ENCODE measurements around the gene HEATR1.

HEATR1 gene

GRCh38 chr1:236535190-236535589 is 69.1 kb downstream of the HEATR1 start:
- Histone ChIP-seq H3K4me1 (ENCODE audit: control insufficient read depth, insufficient read depth, low read depth, low read length) (peaks cover 8% of the 10 kb centered on the region), H2BK120ac (ENCODE audit: low read depth, low read length) (no peak overlapping the region), H4K8ac (ENCODE audit: low read length) (no peak overlapping the region), H3K9ac (ENCODE audit: low read length) (no peak overlapping the region), H2BK15ac (ENCODE audit: low read depth, poor library complexity, severe bottlenecking) (no peak overlapping the region), H3K27ac (ENCODE audit: low read length, poor library complexity, severe bottlenecking) (no peak overlapping the region), H3K23ac (ENCODE audit: low read length in 2 of 2) (no peak overlapping the region), H2BK5ac (ENCODE audit: low read depth, low read length, poor library complexity, severe bottlenecking) (no peak overlapping the region), H3K27me3 (ENCODE audit: control insufficient read depth in 1 of 2, insufficient read depth in 1 of 2, low read length in 2 of 2) (no peaks in the 10 kb centered on the region), H3K36me3 (ENCODE audit: control insufficient read depth in 1 of 2, insufficient read depth in 2 of 2, low read depth in 1 of 2, low read length in 2 of 2) (peaks cover 36 to 44% of the 10 kb centered on the region in 2 experiments), H2AFZ (ENCODE audit: low read depth, low read length) (no peak overlapping the region), H3K14ac (ENCODE audit: low read length in 2 of 2) (no peak overlapping the region), H3K18ac (ENCODE audit: low read depth in 1 of 2, low read length in 2 of 2) (no peak overlapping the region), H4K91ac (ENCODE audit: low read length) (no peak overlapping the region), H2BK12ac (ENCODE audit: low read length in 2 of 2) (no peak overlapping the region), H3K4me3 (ENCODE audit: insufficient read depth in 1 of 2, low read depth in 1 of 2, low read length in 2 of 2) (no peak overlapping the region), H3K4ac (ENCODE audit: low read depth in 1 of 2, low read length in 2 of 2) (no peak overlapping the region), H3K9me3 (ENCODE audit: control insufficient read depth, low read length) (no peaks in the 10 kb centered on the region), H3K4me2 (ENCODE audit: low read length, poor library complexity, severe bottlenecking) (no peak overlapping the region), H3K79me1 (replicated peaks; ENCODE audit: low read length, poor library complexity, severe bottlenecking) (peaks cover 26% of the 10 kb centered on the region), H2AK5ac (ENCODE audit: low read length, severe bottlenecking) (no peak overlapping the region)
- no peak for DNase-seq
- WGBS: 100% methylated on average over 1 of the region's 1 CpG

- Histone ChIP-seq H2AK5ac (ENCODE audit: low read length, severe bottlenecking) (no peak overlapping the region), H3K27me3 (ENCODE audit: control insufficient read depth in 1 of 2, insufficient read depth in 1 of 2, low read length in 2 of 2) (no peaks in the 10 kb centered on the region)
Observed at GRCh38 chr1:236534151-236534651, 70.1 kb downstream of the HEATR1 start.

GRCh38 chr1:236532850-236533249 is 71.5 kb downstream of the HEATR1 start:
- Histone ChIP-seq H4K91ac (ENCODE audit: low read length) (peak overlapping the region; percentile 20), H3K14ac (ENCODE audit: low read length in 2 of 2) (no peak overlapping the region), H3K4me3 (ENCODE audit: insufficient read depth in 1 of 2, low read depth in 1 of 2, low read length in 2 of 2) (no peak overlapping the region), H2AK5ac (ENCODE audit: low read length, severe bottlenecking) (no peak overlapping the region), H3K4me1 (ENCODE audit: control insufficient read depth, insufficient read depth, low read depth, low read length) (peaks cover 9% of the 10 kb centered on the region), H2AFZ (ENCODE audit: low read depth, low read length) (no peak overlapping the region), H2BK12ac (ENCODE audit: low read length in 2 of 2) (no peak overlapping the region), H3K27ac (ENCODE audit: low read length, poor library complexity, severe bottlenecking) (no peak overlapping the region), H3K4ac (ENCODE audit: low read depth in 1 of 2, low read length in 2 of 2) (no peak overlapping the region), H3K79me1 (replicated peaks; ENCODE audit: low read length, poor library complexity, severe bottlenecking) (peaks cover 19% of the 10 kb centered on the region), H2BK15ac (ENCODE audit: low read depth, poor library complexity, severe bottlenecking) (no peak overlapping the region), H2BK120ac (ENCODE audit: low read depth, low read length) (no peak overlapping the region), H3K36me3 (ENCODE audit: control insufficient read depth in 1 of 2, insufficient read depth in 2 of 2, low read depth in 1 of 2, low read length in 2 of 2) (peaks cover 19 to 30% of the 10 kb centered on the region in 2 experiments), H3K9ac (ENCODE audit: low read length) (no peak overlapping the region), H3K27me3 (ENCODE audit: control insufficient read depth in 1 of 2, insufficient read depth in 1 of 2, low read length in 2 of 2) (no peaks in the 10 kb centered on the region), H3K23ac (ENCODE audit: low read length in 2 of 2) (no peak overlapping the region), H3K18ac (ENCODE audit: low read depth in 1 of 2, low read length in 2 of 2) (no peak overlapping the region), H3K9me3 (ENCODE audit: control insufficient read depth, low read length) (no peaks in the 10 kb centered on the region), H4K8ac (ENCODE audit: low read length) (no peak overlapping the region), H3K4me2 (ENCODE audit: low read length, poor library complexity, severe bottlenecking) (no peak overlapping the region), H2BK5ac (ENCODE audit: low read depth, low read length, poor library complexity, severe bottlenecking) (no peak overlapping the region)
- WGBS: 74% methylated on average over 4 of the region's 4 CpGs
- no peak for DNase-seq

More at GRCh38 chr1:236534151-236534651, 70.1 kb downstream of the HEATR1 start:
- no peak overlapping the region for H4K8ac ChIP-seq (ENCODE audit: low read length)
- H3K4me1 ChIP-seq (ENCODE audit: control insufficient read depth, insufficient read depth, low read depth, low read length): peaks cover 8% of the 10 kb centered on the region
- no peak overlapping the region for H3K14ac ChIP-seq (ENCODE audit: low read length in 2 of 2)
- DNase-seq: peak; percentile 66
- no peak overlapping the region for H3K27ac ChIP-seq (ENCODE audit: low read length, poor library complexity, severe bottlenecking)
- H3K4ac ChIP-seq (ENCODE audit: low read depth in 1 of 2, low read length in 2 of 2): no peak overlapping the region
- H3K4me3 ChIP-seq (ENCODE audit: insufficient read depth in 1 of 2, low read depth in 1 of 2, low read length in 2 of 2): no peak overlapping the region
- no peak overlapping the region for H2BK12ac ChIP-seq (ENCODE audit: low read length in 2 of 2)
- no peak overlapping the region for H4K91ac ChIP-seq (ENCODE audit: low read length)
- no peak overlapping the region for H2BK15ac ChIP-seq (ENCODE audit: low read depth, poor library complexity, severe bottlenecking)
- no peak overlapping the region for H2AFZ ChIP-seq (ENCODE audit: low read depth, low read length)
- H3K18ac ChIP-seq (ENCODE audit: low read depth in 1 of 2, low read length in 2 of 2): no peak overlapping the region
- peaks cover 21% of the 10 kb centered on the region for H3K79me1 ChIP-seq (replicated peaks; ENCODE audit: low read length, poor library complexity, severe bottlenecking)
- no peak overlapping the region for H2BK120ac ChIP-seq (ENCODE audit: low read depth, low read length)
- H3K9ac ChIP-seq (ENCODE audit: low read length): peak overlapping the region; percentile 36
- no peak overlapping the region for H3K4me2 ChIP-seq (ENCODE audit: low read length, poor library complexity, severe bottlenecking)
- H3K23ac ChIP-seq (ENCODE audit: low read length in 2 of 2): no peak overlapping the region
- H3K36me3 ChIP-seq (ENCODE audit: control insufficient read depth in 1 of 2, insufficient read depth in 2 of 2, low read depth in 1 of 2, low read length in 2 of 2): peaks cover 28 to 38% of the 10 kb centered on the region in 2 experiments
- no peaks in the 10 kb centered on the region for H3K9me3 ChIP-seq (ENCODE audit: control insufficient read depth, low read length)
- H2BK5ac ChIP-seq (ENCODE audit: low read depth, low read length, poor library complexity, severe bottlenecking): no peak overlapping the region
- 43% methylated on average over 4 of the region's 4 CpGs for WGBS

- 100% methylated on average over 2 of the region's 5 CpGs for WGBS
- DNase-seq: no peak
Observed at GRCh38 chr1:236530959-236531358, 73.4 kb downstream of the HEATR1 start.

More at GRCh38 chr1:236530959-236531358, 73.4 kb downstream of the HEATR1 start:
- no peak overlapping the region for H2BK15ac ChIP-seq (ENCODE audit: low read depth, poor library complexity, severe bottlenecking)
- H3K4me1 ChIP-seq (ENCODE audit: control insufficient read depth, insufficient read depth, low read depth, low read length): peaks cover 9% of the 10 kb centered on the region
- H3K4me3 ChIP-seq (ENCODE audit: insufficient read depth in 1 of 2, low read depth in 1 of 2, low read length in 2 of 2): no peak overlapping the region
- H3K23ac ChIP-seq (ENCODE audit: low read length in 2 of 2): no peak overlapping the region
- H4K8ac ChIP-seq (ENCODE audit: low read length): no peak overlapping the region
- H2BK5ac ChIP-seq (ENCODE audit: low read depth, low read length, poor library complexity, severe bottlenecking): no peak overlapping the region
- H2AK5ac ChIP-seq (ENCODE audit: low read length, severe bottlenecking): no peak overlapping the region
- H4K91ac ChIP-seq (ENCODE audit: low read length): no peak overlapping the region
- H2BK120ac ChIP-seq (ENCODE audit: low read depth, low read length): no peak overlapping the region
- no peak overlapping the region for H3K18ac ChIP-seq (ENCODE audit: low read depth in 1 of 2, low read length in 2 of 2)
- H3K9me3 ChIP-seq (ENCODE audit: control insufficient read depth, low read length): no peaks in the 10 kb centered on the region
- H3K79me1 ChIP-seq (replicated peaks; ENCODE audit: low read length, poor library complexity, severe bottlenecking): peaks cover 24% of the 10 kb centered on the region
- no peak overlapping the region for H3K27ac ChIP-seq (ENCODE audit: low read length, poor library complexity, severe bottlenecking)
- no peaks in the 10 kb centered on the region for H3K27me3 ChIP-seq (ENCODE audit: control insufficient read depth in 1 of 2, insufficient read depth in 1 of 2, low read length in 2 of 2)
- H2AFZ ChIP-seq (ENCODE audit: low read depth, low read length): no peak overlapping the region
- no peak overlapping the region for H3K4me2 ChIP-seq (ENCODE audit: low read length, poor library complexity, severe bottlenecking)
- H3K9ac ChIP-seq (ENCODE audit: low read length): no peak overlapping the region
- H3K4ac ChIP-seq (ENCODE audit: low read depth in 1 of 2, low read length in 2 of 2): no peak overlapping the region
- H3K14ac ChIP-seq (ENCODE audit: low read length in 2 of 2): no peak overlapping the region
- H2BK12ac ChIP-seq (ENCODE audit: low read length in 2 of 2): no peak overlapping the region
- H3K36me3 ChIP-seq (ENCODE audit: control insufficient read depth in 1 of 2, insufficient read depth in 2 of 2, low read depth in 1 of 2, low read length in 2 of 2): peaks cover 15 to 41% of the 10 kb centered on the region in 2 experiments
